ENCODE measurements around the gene USP36.
A peak's percentile ranks its signal among the peaks of the same experiment; 100 is the strongest.
"Not testable (repeated sequence)": the region's sequence is repeated elsewhere in the genome, so short reads cannot be mapped to it uniquely, and the experiment has no call there.

Gene USP36

DNA sequence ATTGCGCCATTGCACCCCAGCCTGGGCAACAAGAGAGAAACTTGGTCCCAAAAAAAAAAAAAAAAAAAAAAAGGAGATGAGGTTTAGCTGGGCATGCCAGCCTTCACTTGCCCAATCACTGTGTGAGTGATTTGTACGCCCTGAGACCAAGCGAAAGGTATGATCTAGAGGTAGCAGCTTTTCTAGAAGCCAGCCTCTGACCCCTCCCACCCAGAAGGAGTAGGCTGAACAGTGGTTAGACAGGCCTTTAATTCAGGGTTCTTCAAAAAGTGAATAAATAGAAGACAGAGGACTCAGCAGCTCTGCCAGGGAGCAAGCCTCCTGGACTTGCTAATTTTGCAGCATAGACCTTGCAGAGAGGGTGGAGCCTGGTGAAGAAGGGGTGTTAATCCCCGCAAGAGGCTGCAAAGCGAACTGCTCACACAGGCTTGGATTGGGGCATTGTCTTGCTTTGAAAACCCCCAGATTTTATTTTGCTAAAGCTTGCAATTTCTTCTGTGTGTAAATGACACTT is 51.4 kb downstream of the USP36 start:
- peak; percentile 77 for DNase-seq

DNA sequence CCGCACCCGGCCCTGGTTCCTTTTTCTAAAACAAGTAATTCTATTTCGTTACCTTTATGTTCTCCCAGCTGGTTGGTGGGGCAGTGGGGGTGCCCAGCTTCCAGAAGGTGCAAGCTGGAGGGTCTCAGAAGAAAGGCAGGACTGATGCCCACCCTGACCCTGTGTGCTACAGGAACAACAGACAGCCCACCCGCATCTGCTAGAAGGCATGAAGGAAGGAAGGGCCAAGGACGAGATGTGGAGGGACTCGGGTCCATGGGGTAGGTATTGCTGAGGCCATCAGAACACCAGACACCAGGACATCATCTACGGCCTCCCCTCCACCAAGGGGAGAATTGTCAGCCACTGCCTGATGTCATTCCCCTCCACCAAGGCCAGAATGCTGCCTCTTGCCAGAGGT is 52.2 kb downstream of the USP36 start:
- DNase-seq, result no peak

- DNase-seq, result peak; percentile 53
Measured at GRCh38 chr17:78787444-78787843, 53.2 kb downstream of the USP36 start.

- peak; percentile 28 for DNase-seq
Measured at GRCh38 chr17:78785663-78786057, 55.0 kb downstream of the USP36 start.

DNA sequence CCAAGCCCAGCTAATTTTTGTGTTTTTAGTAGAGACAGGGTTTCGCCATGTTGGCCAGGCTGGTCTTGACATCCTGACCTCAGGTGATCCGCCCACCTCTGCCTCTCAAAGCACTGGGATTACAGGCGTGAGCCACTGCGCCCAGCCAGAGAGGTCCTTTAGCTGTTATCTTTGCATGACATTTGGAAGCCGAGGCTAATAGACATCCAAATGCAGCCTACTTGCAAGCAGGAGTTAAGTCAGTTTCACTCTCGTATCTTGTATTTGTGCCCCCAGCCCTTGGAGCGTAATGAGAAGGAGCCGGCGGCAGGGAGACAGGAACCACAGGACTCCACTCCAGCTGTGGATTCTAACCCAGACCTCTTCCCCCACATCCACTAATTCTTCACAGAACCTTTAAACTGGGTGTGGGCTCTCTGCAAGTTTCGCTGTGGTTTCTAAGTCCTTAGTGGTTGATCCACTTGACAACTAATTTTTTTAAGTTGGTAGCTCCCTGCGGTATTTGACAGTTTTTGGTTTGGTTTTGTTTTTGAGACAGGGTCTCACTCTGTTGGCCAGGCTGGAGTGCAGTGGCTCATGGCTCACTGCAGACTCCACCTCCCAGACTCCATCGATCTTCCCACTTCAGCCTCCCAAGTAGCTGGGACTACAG is 55.5 kb downstream of the USP36 start:
- DNase-seq, result no peak

- no peak for DNase-seq
Measured at GRCh38 chr17:78784352-78784751, 56.3 kb downstream of the USP36 start.

DNA sequence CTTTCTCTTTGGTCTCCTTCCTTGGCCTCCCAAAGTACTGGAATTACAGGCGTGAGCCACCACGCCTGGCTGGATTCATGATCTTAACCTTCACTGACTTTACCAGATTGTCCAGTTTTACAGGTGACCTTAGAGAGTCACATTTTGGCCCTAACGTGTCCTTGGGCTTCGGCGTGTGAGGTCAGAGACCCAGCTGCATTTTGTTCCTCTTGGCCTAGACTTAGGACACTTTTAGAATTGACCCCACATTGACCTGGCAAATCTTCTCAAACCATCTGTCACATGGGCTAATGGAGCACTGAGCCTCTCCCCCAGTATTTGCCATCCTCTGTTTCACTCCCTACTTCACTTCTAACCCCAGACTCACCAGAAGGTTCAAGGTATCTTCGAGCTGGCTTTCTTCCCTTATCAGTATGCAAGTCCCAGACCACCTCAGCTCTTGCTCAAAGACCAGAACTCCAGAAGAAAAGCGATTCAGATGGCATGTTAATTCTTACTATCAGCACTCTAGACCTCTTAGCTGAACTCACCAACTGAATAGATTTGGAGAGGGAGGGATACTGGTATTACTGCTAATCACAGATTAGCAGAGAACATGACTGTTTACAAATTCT is 56.8 kb downstream of the USP36 start:
- no peak for DNase-seq

- DNase-seq, result no peak
Measured at GRCh38 chr17:78781893-78782304, 58.7 kb downstream of the USP36 start, which contains the start of gene CYTH1. TSS of gene CYTH1 (minus strand) at chr17:78782273. CDS start at chr17:78782223, 50 bp downstream.

- DNase-seq, result peak; percentile 62
Measured at GRCh38 chr17:78781104-78781892, 59.3 kb downstream of the USP36 start.

DNA sequence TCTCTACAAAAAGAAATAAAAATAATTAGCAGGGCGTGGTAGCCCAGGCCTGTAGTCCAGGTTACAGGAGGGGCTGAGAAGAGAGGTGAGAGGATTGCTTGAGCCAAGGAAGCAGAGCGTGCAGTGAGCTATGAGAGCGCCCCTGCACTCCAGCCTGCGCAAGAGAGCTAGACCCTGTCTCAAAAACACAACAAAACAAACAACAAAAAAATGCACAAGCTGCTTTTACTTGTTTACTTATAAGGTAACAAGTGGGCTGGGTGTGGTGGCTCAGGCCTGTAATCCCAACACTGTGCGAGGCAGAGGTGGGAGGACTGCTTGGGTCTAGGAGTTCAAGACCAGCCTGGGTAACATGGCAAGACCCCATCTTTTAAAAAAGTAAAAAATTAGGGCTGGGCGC is 60.3 kb downstream of the USP36 start:
- DNase-seq, result no peak

DNA sequence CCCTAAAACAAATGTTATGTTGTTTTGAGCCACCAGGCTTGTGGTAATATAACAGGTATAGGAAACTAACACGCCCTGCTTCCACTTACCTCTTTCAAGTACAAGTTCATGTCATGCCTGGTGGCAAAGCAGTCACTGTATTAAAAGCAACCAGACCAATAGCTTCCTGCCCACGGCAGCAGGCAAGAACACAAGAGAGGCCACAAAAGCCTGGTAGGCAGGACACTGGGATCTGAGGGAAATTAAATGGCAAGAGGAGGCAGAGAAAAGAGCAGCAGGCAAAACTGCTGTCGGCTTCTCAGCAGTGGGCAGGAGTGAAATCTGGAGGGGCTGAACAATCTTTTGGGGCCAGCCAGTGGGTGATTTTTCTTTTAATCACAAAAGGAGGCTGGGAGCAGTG is 60.8 kb downstream of the USP36 start:
- DNase-seq, result peak; percentile 68

DNA sequence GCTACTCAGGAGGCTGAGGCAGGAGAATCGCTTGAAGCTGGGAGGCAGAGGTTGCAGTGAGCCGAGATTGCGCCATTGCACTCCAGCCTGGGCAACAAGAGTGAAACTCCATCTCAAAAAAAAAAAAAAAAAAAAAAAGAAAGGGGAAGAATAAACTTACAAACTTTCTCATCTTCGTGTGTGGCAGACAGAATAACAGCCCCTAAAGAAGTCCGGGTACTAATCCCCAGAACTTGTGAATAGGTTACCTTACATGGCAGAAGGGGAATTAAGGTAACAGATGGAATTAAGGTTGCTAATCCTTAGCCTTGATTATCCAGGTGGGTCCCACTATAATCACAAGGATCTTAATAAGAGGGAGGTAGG is 61.3 kb downstream of the USP36 start:
- not testable (repeated sequence) for DNase-seq

DNA sequence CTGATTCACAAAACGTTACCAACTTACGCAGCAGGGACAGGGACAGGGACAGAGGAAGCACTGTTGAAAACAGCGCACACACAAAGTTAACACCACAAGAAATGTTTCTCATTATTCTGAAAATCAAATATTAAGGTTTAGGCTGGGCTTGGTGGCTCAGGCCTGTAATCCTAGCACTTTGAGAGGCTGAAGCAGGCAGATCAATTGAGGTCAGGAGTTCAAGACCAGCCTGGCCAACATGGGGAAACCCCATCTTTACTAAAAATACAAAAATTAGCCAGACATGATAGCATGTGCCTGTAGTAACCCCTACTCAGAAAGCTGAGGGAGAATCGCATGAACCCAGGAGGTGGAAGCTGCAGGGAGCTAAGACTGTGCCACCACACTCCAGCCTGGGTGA is 62.7 kb downstream of the USP36 start:
- DNase-seq, result no peak

DNA sequence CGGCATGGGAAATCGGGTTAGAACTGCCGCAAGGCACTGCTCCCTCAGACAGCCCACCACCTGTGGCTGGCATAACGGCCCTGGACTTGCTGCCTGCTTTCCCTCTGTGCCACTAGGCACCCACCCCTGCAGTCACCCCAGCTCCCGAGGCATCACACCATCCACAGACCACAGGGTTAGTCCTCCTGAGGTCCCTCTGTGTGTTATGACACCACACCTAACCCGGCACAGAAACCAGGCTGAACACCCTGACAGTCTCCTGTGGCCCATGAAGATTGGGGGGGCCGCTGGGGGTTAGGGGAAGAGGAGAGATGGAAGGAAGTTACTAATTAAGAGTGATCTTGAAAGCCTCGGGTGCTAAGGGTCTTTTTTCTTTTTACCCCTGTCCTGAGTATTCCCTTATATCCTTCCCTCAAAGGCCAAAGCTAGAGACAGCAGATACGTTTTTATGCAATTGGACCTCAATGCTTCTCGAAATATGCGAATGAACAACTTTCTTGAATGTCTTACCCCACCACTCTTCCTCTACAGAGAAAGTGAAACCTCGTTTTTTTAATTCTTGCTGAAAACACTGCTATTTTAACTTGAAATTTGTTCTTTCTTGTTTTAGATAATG is 65.5 kb downstream of the USP36 start:
- DNase-seq, result no peak

GRCh38 chr17:78774453-78774852 is 66.2 kb downstream of the USP36 start:
- DNase-seq, result no peak

- no peak for DNase-seq
Measured at GRCh38 chr17:78771758-78772382, 68.7 kb downstream of the USP36 start.

DNA sequence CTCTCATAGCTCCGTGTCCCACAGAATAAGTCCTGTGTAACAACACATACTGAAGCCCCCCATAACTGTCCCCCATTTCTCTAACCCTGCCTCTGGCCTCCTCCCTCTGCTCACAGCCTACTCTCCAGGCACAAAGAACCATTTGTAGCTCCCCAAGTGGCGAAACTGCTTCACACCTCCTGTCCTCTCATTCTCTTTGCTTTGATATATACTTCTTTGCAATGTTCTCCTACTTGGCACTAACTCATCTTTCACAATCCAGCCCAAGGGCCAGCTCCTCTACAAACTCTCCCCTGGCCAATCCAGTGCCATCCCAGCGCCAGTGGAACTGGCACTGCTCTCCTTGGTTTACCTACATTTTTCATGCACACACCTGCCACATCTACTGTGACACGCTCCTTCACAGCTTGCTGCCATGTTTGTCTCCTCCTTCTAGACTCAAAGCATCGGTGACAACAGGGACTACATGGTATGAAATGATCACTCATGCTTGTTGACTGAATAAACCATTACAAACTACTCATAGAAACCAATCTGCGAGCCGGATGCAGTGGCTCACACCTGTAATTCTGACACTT is 71.3 kb downstream of the USP36 start:
- no peak for DNase-seq

DNA sequence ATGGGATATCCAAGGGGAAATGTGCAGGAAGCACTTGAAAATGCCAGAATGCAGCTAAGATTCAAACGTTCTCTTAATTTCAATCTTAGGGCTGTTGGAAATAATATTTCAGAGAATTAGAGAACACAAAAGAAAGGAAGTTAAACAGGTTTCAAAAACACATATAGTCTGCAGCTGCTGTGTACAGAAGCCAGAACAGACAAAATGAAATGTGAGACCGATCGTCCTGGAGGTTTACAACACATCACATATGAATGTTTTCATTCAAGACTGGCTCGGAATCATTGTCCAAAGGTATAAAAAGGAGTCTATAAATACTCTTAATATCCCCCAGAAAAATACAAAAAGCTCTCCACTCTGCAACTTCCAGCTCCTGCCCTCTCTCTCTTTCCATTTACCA is 72.8 kb downstream of the USP36 start:
- no peak for DNase-seq

- DNase-seq, result no peak
Measured at GRCh38 chr17:78766743-78767294, 73.8 kb downstream of the USP36 start.

- no peak for DNase-seq
Measured at GRCh38 chr17:78766225-78766624, 74.4 kb downstream of the USP36 start.

- no peak for DNase-seq
Measured at GRCh38 chr17:78765821-78766220, 74.8 kb downstream of the USP36 start.

GRCh38 chr17:78764871-78765270 is 75.7 kb downstream of the USP36 start:
- DNase-seq, result no peak

Measured in DMS53 (cell line).